ENCODE results near the gene SLC26A1.

Gene SLC26A1

GRCh38 chr4:955161-955921, 37.9 kb downstream of the SLC26A1 start:
- H3K4me3 ChIP-seq (ENCODE audit: low read depth, low read length) = no peak overlapping the region
- no peak for DNase-seq (ENCODE audit: low read depth)
- no peak for TF ChIP-seq CTCF (IDR thresholded peaks at IDR 0.05; ENCODE audit: insufficient read depth, low read depth, low read length, missing control alignments)

- DNase-seq (ENCODE audit: low read depth) = no peak
- no peak for TF ChIP-seq CTCF (IDR thresholded peaks at IDR 0.05; ENCODE audit: insufficient read depth, low read depth, low read length, missing control alignments)
- no peak overlapping the region for H3K4me3 ChIP-seq (ENCODE audit: low read depth, low read length)
Observed at GRCh38 chr4:954211-955020, 38.8 kb downstream of the SLC26A1 start.

- TF ChIP-seq CTCF (IDR thresholded peaks at IDR 0.05; ENCODE audit: insufficient read depth, low read depth, low read length, missing control alignments) = no peak
- no peak overlapping the region for H3K4me3 ChIP-seq (ENCODE audit: low read depth, low read length)
- DNase-seq (ENCODE audit: low read depth) = no peak
Observed at GRCh38 chr4:953574-953915, 39.7 kb downstream of the SLC26A1 start.

- DNase-seq (ENCODE audit: low read depth) = no peak
- no peak overlapping the region for H3K4me3 ChIP-seq (ENCODE audit: low read depth, low read length)
Observed at GRCh38 chr4:952881-953573, 40.2 kb downstream of the SLC26A1 start.

GRCh38 chr4:951594-952468, 41.4 kb downstream of the SLC26A1 start:
- no peak overlapping the region for H3K4me3 ChIP-seq (ENCODE audit: low read depth, low read length)
- DNase-seq (ENCODE audit: low read depth) = no peak
- TF ChIP-seq CTCF (IDR thresholded peaks at IDR 0.05; ENCODE audit: insufficient read depth, low read depth, low read length, missing control alignments) = no peak

More at GRCh38 chr4:952881-953573, 40.2 kb downstream of the SLC26A1 start:
- TF ChIP-seq CTCF (IDR thresholded peaks at IDR 0.05; ENCODE audit: insufficient read depth, low read depth, low read length, missing control alignments) = no peak

- DNase-seq (ENCODE audit: low read depth) = no peak
- TF ChIP-seq CTCF (IDR thresholded peaks at IDR 0.05; ENCODE audit: insufficient read depth, low read depth, low read length, missing control alignments) = no peak
- H3K4me3 ChIP-seq (ENCODE audit: low read depth, low read length) = no peak overlapping the region
Observed at GRCh38 chr4:951186-951585, 42.0 kb downstream of the SLC26A1 start.
